Posterior vena cava (tissue), 2 donors: ENCODE results near the gene PEX10. TPM values are rescaled to one million over a fixed set of nuclear protein-coding genes. Genes with fewer than 3 reads are reported as not detected.
A peak's percentile ranks its signal among the peaks of the same experiment; 100 is the strongest.
"Not testable (repeated sequence)": the region's sequence is repeated elsewhere in the genome, so short reads cannot be mapped to it uniquely, and the experiment has no call there.

Experiments
- DNase-seq: peaks from one replicate; pipeline ENCODE4 v3.0.0-alpha.2; 2020; ENCODE audit warnings: low spot score
- intact Hi-C, 2 donors: fragments of 100-400 bp; cut with DNase I; formaldehyde crosslinking; loops; one replicate each; pipeline versions ENCODE4 v1.14.1 to v1.14.2; 2022 to 2023
- total RNA-seq, 2 donors: library from RNA; stranded (reverse); fragmentation: NEBNext Ultra II Directional; extraction: Animal tissue kit (Norgen Biotek cat#: 25700); gene quantifications; one replicate each; pipeline ENCODE4 v1.2.1, GENCODE V29; 2021
- donor health status: DM: yes; HTN: yes; CAD: no.
- donor health status: DM: yes; HTN: yes; CAD: no.

Gene PEX10
- total RNA-seq, 2 donors from 2014 or later = 10.9 to 13.1 TPM

DNA sequence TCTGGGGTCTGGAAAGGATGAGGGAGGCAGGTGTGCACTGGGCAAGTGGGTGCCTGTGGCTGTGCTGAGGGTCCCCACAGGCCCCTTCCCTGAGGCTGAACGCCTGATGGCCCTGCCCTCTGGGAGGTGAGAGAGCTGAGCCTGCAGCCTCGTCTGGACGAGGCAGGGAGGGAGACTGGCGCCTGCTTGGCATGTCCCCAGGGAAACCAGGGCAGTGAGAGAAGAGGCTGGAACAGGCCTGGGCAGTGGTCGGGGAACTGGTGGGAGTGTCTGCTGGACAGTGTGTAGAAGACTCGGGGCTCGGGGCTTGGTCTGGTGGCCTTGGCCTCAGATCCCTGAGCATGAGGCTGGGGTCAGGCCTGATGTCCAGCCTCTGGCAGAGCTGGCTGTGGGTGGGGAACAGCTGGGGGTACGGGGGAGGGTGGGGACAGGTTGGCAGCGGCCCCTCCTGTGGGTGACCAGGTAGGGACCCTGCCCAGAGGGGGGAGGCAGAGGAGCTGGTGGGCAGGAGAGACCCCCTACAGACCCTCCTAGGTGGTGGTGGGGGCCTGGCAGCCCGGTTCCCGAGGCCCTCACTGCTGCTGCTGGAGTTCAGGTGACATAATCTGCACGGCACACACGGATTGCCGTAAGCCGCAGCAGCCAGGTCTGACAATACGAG is 32.9 kb upstream of the PEX10 start:
- DNase-seq = no peak
- intact Hi-C loops = no loop called here

DNA sequence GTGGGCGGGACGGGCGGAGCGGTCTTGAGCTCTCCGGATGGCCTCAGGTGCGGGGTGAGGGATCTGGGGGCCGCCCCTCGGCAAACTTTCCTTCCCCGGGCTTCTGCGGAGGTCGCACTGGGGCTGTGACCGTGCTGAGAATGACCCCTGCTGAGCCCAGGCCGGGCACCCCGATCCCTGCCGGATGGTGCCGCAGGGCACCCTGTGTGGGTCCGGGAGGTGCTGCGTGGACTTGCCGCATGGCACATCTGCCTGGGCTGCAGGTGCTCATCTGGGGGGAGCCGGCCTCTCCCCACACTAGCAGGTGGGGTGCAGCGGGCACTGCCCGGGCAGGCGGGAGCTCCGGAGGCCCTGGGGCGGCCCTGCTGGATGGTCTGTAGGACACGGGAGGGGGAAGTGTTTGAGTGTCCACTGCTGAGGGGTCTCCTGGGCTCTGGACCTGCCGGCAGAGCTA is 31.8 kb upstream of the PEX10 start:
- intact Hi-C loops = no loop called here
- DNase-seq = no peak

DNA sequence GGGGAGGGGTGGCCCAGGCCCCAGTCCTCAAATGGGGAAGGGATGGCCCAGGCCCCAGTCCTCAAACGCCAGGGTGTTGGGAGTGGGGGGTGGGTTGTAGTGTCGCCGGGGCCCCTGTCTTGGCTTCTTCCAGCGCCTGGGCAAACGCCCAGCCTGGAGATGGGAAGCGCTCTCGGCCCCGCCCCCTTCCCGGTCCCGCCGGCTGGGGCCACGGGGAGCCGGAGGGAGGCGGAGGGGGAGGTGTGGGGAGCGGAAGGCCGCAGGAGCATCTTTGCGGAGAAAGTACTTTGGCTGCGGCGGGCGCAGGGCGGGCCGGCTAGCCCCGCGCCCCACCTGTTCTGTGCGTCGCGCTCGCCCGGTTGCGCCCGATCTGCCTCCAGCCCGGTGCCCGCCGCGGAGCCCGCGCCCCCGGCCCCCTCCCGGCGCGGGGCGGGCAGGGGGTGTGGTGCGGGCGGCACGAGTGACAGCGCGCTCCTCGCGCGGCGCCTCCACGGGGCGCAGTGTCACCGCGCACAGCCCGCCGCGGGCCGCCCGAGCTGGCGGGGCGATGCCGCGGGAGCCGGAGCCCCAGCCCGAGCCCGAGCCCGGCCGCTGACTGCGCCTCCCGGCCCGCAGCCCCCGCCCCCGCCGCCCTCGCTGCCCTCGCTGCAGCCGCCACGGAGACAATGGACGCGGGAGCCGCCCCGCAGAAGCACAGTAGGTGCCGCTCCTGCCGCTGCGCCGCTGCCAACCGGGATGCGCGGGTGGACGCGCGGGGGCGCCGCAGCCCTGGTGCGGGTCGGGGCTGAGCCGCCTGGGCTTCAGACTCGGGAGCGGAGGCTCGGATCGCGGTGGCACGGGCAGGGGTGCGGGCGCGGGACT is 31.1 kb upstream of the PEX10 start:
- no peak for DNase-seq
- intact Hi-C loops = no loop called here

DNA sequence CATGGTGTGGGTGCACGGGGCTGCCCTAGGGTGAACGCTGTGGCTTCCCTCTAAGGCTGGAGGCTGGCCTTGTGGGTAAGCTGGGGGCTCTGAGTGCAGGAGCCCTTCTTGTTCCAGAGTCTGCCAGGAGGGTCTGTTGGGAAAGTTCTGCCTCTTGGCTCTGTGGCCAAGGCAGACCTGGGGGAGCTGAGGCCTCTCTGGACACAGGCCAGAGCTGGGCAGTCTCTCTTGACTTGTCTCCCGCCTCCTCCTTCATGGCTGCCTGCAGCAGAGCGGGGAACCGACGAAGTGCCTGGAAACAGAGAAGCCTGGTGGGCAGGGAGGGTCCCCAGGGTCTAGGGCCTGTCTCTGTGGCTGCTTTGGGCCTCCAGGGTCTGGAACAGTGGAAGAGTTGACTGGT is 30.3 kb upstream of the PEX10 start:
- DNase-seq = no peak
- intact Hi-C loops = no loop called here

GRCh38 chr1:2441746-2442145 is 29.4 kb upstream of the PEX10 start:
- no peak for DNase-seq
- intact Hi-C loops = no loop called here

GRCh38 chr1:2440346-2440745 is 28.0 kb upstream of the PEX10 start:
- intact Hi-C loops = not testable (repeated sequence)
- peak; percentile 85 for DNase-seq

GRCh38 chr1:2439369-2439768 is 27.0 kb upstream of the PEX10 start:
- intact Hi-C loops = no loop called here
- no peak for DNase-seq

DNA sequence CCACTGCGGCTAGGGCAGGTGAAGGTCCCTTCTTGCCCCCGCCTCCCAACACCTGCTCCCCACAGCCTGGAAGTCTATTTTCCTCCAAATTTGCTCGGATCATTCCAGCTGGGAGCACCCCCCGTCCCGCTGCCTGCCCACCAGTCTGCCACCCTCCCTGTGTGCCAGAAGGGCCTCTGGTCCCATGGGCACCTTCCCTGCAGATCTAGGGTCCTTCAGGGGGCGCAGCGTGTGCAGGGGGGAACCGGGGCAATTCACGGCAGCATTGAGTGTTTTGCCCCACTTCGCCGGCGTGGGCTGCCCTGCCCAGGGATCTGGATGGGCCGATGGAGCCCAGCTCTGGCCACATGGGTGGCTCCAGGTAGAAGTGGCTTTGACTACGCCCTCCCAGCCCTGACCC is 26.3 kb upstream of the PEX10 start:
- no peak for DNase-seq
- intact Hi-C loops = no loop called here

- intact Hi-C loops = no loop called here
- no peak for DNase-seq
Observed at GRCh38 chr1:2438038-2438437, 25.7 kb upstream of the PEX10 start.

GRCh38 chr1:2437617-2438016 is 25.3 kb upstream of the PEX10 start:
- intact Hi-C loops = no loop called here
- DNase-seq = no peak

GRCh38 chr1:2436876-2437275 is 24.5 kb upstream of the PEX10 start:
- DNase-seq = no peak
- intact Hi-C loops = no loop called here

DNA sequence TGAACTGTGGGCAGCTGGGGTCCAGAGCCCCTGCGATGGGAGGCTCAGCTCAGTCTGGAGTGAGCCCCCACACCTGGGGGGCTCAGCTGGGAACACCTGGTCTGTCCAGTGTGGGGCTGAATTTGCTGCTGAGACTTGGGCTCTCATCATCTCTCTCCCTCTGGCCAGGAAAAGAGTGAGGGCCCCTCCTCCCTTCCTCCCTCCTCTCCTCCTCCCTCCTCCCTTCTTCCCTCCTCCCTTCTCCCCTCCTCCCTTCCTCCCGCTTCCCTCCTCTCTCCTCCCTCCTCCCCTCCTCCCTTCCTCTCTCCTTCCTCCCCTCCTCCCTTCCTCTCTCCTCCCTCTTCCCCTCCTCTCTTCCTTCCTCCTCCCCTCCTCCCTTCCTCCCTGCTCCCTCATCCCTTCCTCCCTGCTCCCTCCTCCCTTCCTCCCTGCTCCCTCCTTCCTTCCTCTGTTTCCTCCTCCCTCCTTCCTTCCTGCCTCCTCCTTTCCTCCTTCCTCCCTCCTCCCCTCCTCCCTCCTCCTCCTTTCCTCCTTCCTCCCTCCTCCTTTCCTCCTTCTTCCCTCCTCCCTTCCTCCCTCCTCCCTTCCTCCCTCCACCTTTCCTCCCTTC is 23.5 kb upstream of the PEX10 start:
- intact Hi-C loops = no loop called here

GRCh38 chr1:2435091-2435490 is 22.7 kb upstream of the PEX10 start:
- no peak for DNase-seq
- intact Hi-C loops = no loop called here

More for the DNA sequence above, 23.5 kb upstream of the PEX10 start:
- DNase-seq = no peak

GRCh38 chr1:2433936-2434655 is 21.7 kb upstream of the PEX10 start:
- intact Hi-C loops = no loop called here
- no peak for DNase-seq

DNA sequence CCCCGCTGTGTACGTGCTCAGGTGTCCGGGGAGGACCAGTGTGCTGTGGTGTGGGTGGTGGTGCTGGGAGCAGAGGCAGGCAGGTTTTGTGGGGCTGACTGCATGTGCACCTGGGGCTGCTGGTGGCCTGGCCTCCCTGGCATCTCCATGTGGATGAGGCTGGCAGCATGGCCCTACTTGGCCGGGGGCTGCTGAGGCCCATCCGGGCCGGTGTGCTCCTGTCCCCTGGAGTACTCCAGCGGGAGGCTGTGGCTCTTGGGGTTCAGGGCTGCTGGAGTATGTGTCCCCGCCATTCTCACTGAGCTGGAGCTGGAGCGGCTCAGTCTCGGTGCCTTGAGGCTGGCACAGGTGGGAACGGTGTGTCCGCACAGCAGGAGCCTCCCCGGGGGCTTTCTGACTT is 20.8 kb upstream of the PEX10 start:
- intact Hi-C loops = no loop called here
- DNase-seq = no peak

DNA sequence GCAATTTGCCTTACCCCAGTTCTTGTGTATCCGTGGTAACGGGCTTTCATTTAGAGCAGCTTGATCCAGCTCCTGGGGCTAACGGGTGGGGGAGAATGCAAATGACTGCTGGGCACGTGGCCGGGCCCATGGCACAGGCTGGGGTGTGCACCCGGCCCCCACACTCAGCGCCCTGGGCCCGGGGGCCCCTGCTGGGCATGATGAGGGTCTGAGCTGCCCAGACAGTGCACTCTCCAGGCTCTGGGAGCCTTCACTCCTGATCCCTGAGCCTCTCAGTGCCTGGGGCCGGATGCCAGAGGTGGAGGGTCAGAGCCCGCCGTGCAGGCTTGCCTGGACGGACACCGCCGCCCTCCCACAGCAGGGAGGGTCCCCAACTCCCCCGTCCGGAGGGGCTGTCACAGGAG is 20.1 kb upstream of the PEX10 start:
- intact Hi-C loops = no loop called here
- no peak for DNase-seq

DNA sequence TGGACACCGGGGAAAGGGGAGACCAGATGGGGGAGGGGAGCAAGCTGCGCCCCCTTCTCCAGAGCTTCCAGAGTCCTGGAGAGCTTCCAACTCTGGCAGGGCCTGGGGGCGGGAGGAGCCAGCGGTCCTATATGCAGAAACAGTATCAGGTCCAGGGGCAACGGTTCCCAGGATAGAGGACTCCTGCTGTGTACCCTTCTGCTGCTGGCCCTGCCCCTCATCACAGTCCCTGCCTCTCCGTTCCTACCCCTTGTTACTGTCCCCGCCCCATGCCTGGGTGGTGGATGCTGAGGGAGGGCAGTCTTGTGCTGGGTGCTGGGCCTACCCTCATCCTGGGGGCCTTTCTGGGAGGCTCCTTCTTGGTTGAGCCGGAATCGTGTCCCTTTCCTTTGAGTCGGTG is 19.2 kb upstream of the PEX10 start:
- DNase-seq = no peak
- intact Hi-C loops = no loop called here

- intact Hi-C loops = no loop called here
- DNase-seq = no peak
Observed at GRCh38 chr1:2431103-2431502, 18.7 kb upstream of the PEX10 start.

GRCh38 chr1:2430592-2430973 is 18.2 kb upstream of the PEX10 start:
- DNase-seq = no peak
- intact Hi-C loops = no loop called here
